SK-N-SH (cell line): ENCODE results near the gene PRIM2. TPM values are rescaled to one million over a fixed set of nuclear protein-coding genes. Genes with fewer than 3 reads are reported as not detected.
A peak's percentile ranks its signal among the peaks of the same experiment; 100 is the strongest.

Experiments
- CTCF ChIA-PET: fragments of 300-600, 350-600 bp; formaldehyde crosslinking; extraction: SDS; loops from one replicate; lab custom pipeline; 2021; lab: Yijun Ruan, JAX
- POLR2A ChIA-PET: fragments of 350-600 bp; sonication (Branson Sonifier 250); formaldehyde crosslinking; extraction: SDS; loops from one replicate; lab custom pipeline; 2020; ENCODE audit warnings: antibody characterized with exemption, inconsistent platforms; lab: Yijun Ruan, JAX
- DNase-seq: peaks from one replicate; pipeline ENCODE4 v3.0.0; 2012
- H2AFZ ChIP-seq: fragments of 200-600 bp; sonication (generic); 2 replicates; pipeline ENCODE4 v1.8.1; 2016; ENCODE audit warnings: antibody characterized with exemption, mild to moderate bottlenecking, low read depth
- H3F3A ChIP-seq: fragments of 200-600 bp; sonication (generic); replicated peaks from 2 replicates; pipeline ENCODE3; 2016; ENCODE audit warnings: antibody characterized with exemption, mild to moderate bottlenecking; ENCODE audit not compliant: insufficient read depth
- H3K27ac ChIP-seq, 2 experiments: fragments of 200-500 bp in 1 of 2; fragments of 200-600 bp in 1 of 2; sonication (Bioruptor generic) in 1 of 2; sonication (generic), shearing (Covaris generic) in 1 of 2; 2 replicates each; pipeline versions ENCODE4 v1.5.1 to v1.6.1; 2014 to 2016; ENCODE audit warnings: low read depth in 2 of 2, inconsistent platforms in 1 of 2, low read length in 1 of 2, mild to moderate bottlenecking in 1 of 2, mixed read lengths in 1 of 2
- H3K27me3 ChIP-seq: fragments of 200-600 bp; sonication (generic), shearing (Covaris generic); 2 replicates; pipeline ENCODE4 v1.6.1; 2016; ENCODE audit warnings: mixed run types; ENCODE audit not compliant: insufficient read depth
- H3K36me3 ChIP-seq, 2 experiments: fragments of 200-500 bp in 1 of 2; fragments of 200-600 bp in 1 of 2; sonication (Bioruptor generic) in 1 of 2; sonication (generic) in 1 of 2; replicated peaks in 1 of 2; 2 replicates each; pipeline versions ENCODE3 to v1.5.1; 2014 to 2016; ENCODE audit warnings: low read length in 1 of 2, mild to moderate bottlenecking in 1 of 2; ENCODE audit not compliant: insufficient read depth in 2 of 2, control insufficient read depth in 1 of 2
- H3K4me1 ChIP-seq, 2 experiments: fragments of 200-500 bp in 1 of 2; fragments of 200-600 bp in 1 of 2; sonication (Bioruptor generic) in 1 of 2; sonication (generic), shearing (Covaris generic) in 1 of 2; 2 replicates each; pipeline versions ENCODE4 v1.5.1 to v1.6.1; 2014 to 2016; ENCODE audit warnings: low read depth in 1 of 2, low read length in 1 of 2, mixed run types in 1 of 2; ENCODE audit not compliant: insufficient read depth in 2 of 2, control insufficient read depth in 1 of 2
- H3K4me2 ChIP-seq: fragments of 200-600 bp; sonication (generic), shearing (Covaris generic); 2 replicates; pipeline ENCODE4 v1.6.1; 2017; ENCODE audit warnings: mixed run types
- H3K4me3 ChIP-seq, 2 experiments: fragments of 200-500 bp in 1 of 2; fragments of 200-600 bp in 1 of 2; sonication (Bioruptor generic) in 1 of 2; sonication (generic), shearing (Covaris generic) in 1 of 2; 2 replicates each; pipeline versions ENCODE4 v1.5.1 to v1.8.1; 2014 to 2016; ENCODE audit warnings: low read depth in 2 of 2, inconsistent platforms in 1 of 2, low read length in 1 of 2, mild to moderate bottlenecking in 1 of 2, mixed read lengths in 1 of 2, moderate library complexity in 1 of 2
- H3K79me2 ChIP-seq: fragments of 200-600 bp; sonication (generic); 2 replicates; pipeline ENCODE4 v1.8.1; 2017; ENCODE audit warnings: mild to moderate bottlenecking; ENCODE audit not compliant: insufficient read depth
- H3K9ac ChIP-seq: fragments of 200-600 bp; sonication (generic); 2 replicates; pipeline ENCODE4 v1.6.1; 2017; ENCODE audit warnings: mixed run types
- H3K9me2 ChIP-seq: fragments of 200-600 bp; sonication (generic); 2 replicates; pipeline ENCODE4 v1.6.1; 2017; ENCODE audit warnings: mixed run types
- H3K9me3 ChIP-seq: fragments of 200-600 bp; sonication (generic); 2 replicates; pipeline ENCODE4 v1.6.1; 2017; ENCODE audit warnings: mixed run types, mild to moderate bottlenecking, moderate library complexity
- H4K20me1 ChIP-seq: fragments of 200-600 bp; sonication (generic); 2 replicates; pipeline ENCODE4 v1.6.1; 2017; ENCODE audit warnings: mild to moderate bottlenecking, mixed run types; ENCODE audit not compliant: insufficient read depth
- EZH2phosphoT487 ChIP-seq: fragments of 200-600 bp; sonication (generic); IDR thresholded peaks from 2 replicates; pipeline ENCODE4 v1.6.1; 2017; ENCODE audit warnings: low read depth, mixed run types, mild to moderate bottlenecking, antibody characterized with exemption, moderate library complexity, borderline replicate concordance
- FOXJ3 ChIP-seq: sonication (generic); formaldehyde crosslinking; IDR thresholded peaks from 2 replicates; pipeline ENCODE4 v1.5.1; 2020; ENCODE audit warnings: mild to moderate bottlenecking, missing genetic modification reagents
- FOXM1 ChIP-seq: IDR thresholded peaks from 2 replicates; pipeline ENCODE4 v1.4.0; 2012; ENCODE audit warnings: low read depth, mild to moderate bottlenecking
- GABPA ChIP-seq: IDR thresholded peaks from 2 replicates; pipeline ENCODE4 v1.4.0; 2012; ENCODE audit warnings: low read depth, mild to moderate bottlenecking
- IRF3 ChIP-seq: fragments of 150-350 bp; IDR thresholded peaks from 2 replicates; pipeline ENCODE4 v1.6.1; 2016; ENCODE audit warnings: mild to moderate bottlenecking, low read depth, low read length
- MEF2A ChIP-seq: IDR thresholded peaks from 2 replicates; pipeline ENCODE4 v1.4.0; 2012; ENCODE audit warnings: low read depth, borderline replicate concordance
- NRF1 ChIP-seq: IDR thresholded peaks from 2 replicates; pipeline ENCODE4 v1.6.1; 2012; ENCODE audit warnings: low read depth, mild to moderate bottlenecking, low read length
- PBX3 ChIP-seq: IDR thresholded peaks from 2 replicates; pipeline ENCODE4; 2012
- RFX5 ChIP-seq: IDR thresholded peaks from 2 replicates; pipeline ENCODE4 v1.6.1; 2012; ENCODE audit warnings: mild to moderate bottlenecking, improper control_type of control experiment, low read length
- SIN3A ChIP-seq: IDR thresholded peaks from 2 replicates; pipeline ENCODE4 v1.6.1; 2012; ENCODE audit warnings: low read depth, mild to moderate bottlenecking, low read length, moderate library complexity, borderline replicate concordance
- TCF12 ChIP-seq: IDR thresholded peaks from 2 replicates; pipeline ENCODE4 v1.4.0; 2012
- ZBTB33 ChIP-seq: IDR thresholded peaks from 2 replicates; pipeline ENCODE4 v1.4.0; 2012; ENCODE audit warnings: low read depth, borderline replicate concordance
- WGBS: methylation state at CpG from one replicate; pipeline ENCODE4 v1.1.6; 2017; ENCODE audit warnings: low lambda C conversion rate; 5-methylcytosine and 5-hydroxymethylcytosine counted together
- polyA plus RNA-seq, 3 experiments: library from polyadenylated mRNA; depleted of rRNA; stranded (reverse); fragments of >200 nt; gene quantifications; 2 replicates each; pipeline ENCODE4 v1.2.3, GENCODE V29; 2012

Gene PRIM2
- polyA plus RNA-seq, 1 of the 3 experiments (the other 2 are of a cell fraction) = 14.1 TPM

GRCh38 chr6:57276946-57277345 lies 40.5 kb upstream of the PRIM2 start:
- no peaks in the 10 kb centered on the region for H3K36me3 ChIP-seq
- ChIA-PET CTCF (interaction anchor here (0.8 to 1.3 kb wide), 2 partner anchors 9 to 28 kb away, joined by 3 to 6 read pairs; no protein-coding TSS in a partner anchor), POLR2A (no interaction called here)
- no peaks in the 10 kb centered on the region for H3K9me3 ChIP-seq
- H3F3A ChIP-seq = no peaks in the 10 kb centered on the region
- TF ChIP-seq IRF3 (no peak), NRF1 (no peak), GABPA (no peak), FOXM1 (no peak), SIN3A (no peak)
- TF ChIP-seq, all 33 proteins: peak for 0
- Histone ChIP-seq H3K4me2 (no peak overlapping the region), H3K79me2 (no peaks in the 10 kb centered on the region), H2AFZ (0 out of 2 replicates have a peak overlapping the region, but pooled peaks have one; percentile 59), H3K27ac (no peak overlapping the region), H3K9me2 (no peaks in the 10 kb centered on the region), H3K9ac (no peak overlapping the region), H3K4me1 (no peaks in the 10 kb centered on the region), H3K27me3 (no peaks in the 10 kb centered on the region), H4K20me1 (no peaks in the 10 kb centered on the region), H3K4me3 (no peak overlapping the region)
- DNase-seq = no peak

GRCh38 chr6:57278570-57278969 lies 38.9 kb upstream of the PRIM2 start:
- Histone ChIP-seq H3K27me3 (no peaks in the 10 kb centered on the region), H3K4me3 (no peak overlapping the region), H3K4me1 (no peaks in the 10 kb centered on the region; a peak in 1 of 4 replicates), H3K79me2 (no peaks in the 10 kb centered on the region), H3K36me3 (no peaks in the 10 kb centered on the region), H3K9ac (no peak overlapping the region), H3F3A (no peaks in the 10 kb centered on the region), H3K4me2 (no peak overlapping the region), H3K9me3 (no peaks in the 10 kb centered on the region), H3K27ac (no peak overlapping the region), H3K9me2 (no peaks in the 10 kb centered on the region), H4K20me1 (no peaks in the 10 kb centered on the region), H2AFZ (no peak overlapping the region)
- WGBS = 95% methylated on average over 2 of the region's 2 CpGs
- CTCF ChIA-PET = interaction anchor here (1.6 kb wide), 1 partner anchor 11 kb away, joined by 3 read pairs; no protein-coding TSS in a partner anchor
- POLR2A ChIA-PET = no interaction called here
- no peak for DNase-seq
- no peak for TF ChIP-seq FOXM1
- TF ChIP-seq NRF1 = no peak
- no peak for TF ChIP-seq PBX3
- TF ChIP-seq EZH2phosphoT487 = no peak
- TF ChIP-seq FOXJ3 (CRISPR knock-in tag) = no peak
- TF ChIP-seq RFX5 = no peak
- no peak for TF ChIP-seq MEF2A
- TF ChIP-seq SIN3A = no peak
- TF ChIP-seq ZBTB33 = no peak
- no peak for TF ChIP-seq GABPA
- TF ChIP-seq TCF12 = no peak
